NB4 (cell line): Measurements from ENCODE around the gene DLG2.

Experiments used
- DNase-seq: peaks from one replicate; pipeline ENCODE4 v3.0.0; 2010; ENCODE audit warnings: low read depth
- H3K4me3 ChIP-seq: one replicate; pipeline ENCODE4 v1.5.1; 2011; ENCODE audit warnings: mild to moderate bottlenecking, low read depth, low read length, moderate library complexity
- CTCF ChIP-seq: IDR thresholded peaks from one replicate; pipeline ENCODE4 v1.5.1; 2012; ENCODE audit warnings: low read depth, low read length
- MAX ChIP-seq: IDR thresholded peaks from 2 replicates; pipeline ENCODE4 v1.6.1; 2011; ENCODE audit warnings: low read depth, low read length
- MYC ChIP-seq: IDR thresholded peaks from 2 replicates; pipeline ENCODE4 v1.6.1; 2011; ENCODE audit warnings: low read depth, low read length
- POLR2A ChIP-seq: IDR thresholded peaks from 2 replicates; pipeline ENCODE4 v1.6.1; 2011; ENCODE audit warnings: mild to moderate bottlenecking; ENCODE audit not compliant: insufficient read length; ENCODE audit errors: extremely low read depth

DLG2 gene

GRCh38 chr11:85495918-85496317 is 131.2 kb downstream of the DLG2 start:
- DNase-seq: no peak
- no peak for TF ChIP-seq CTCF
- TF ChIP-seq POLR2A: no peak
- no peak for TF ChIP-seq MAX
- TF ChIP-seq MYC: no peak
- no peak overlapping the region for H3K4me3 ChIP-seq

GRCh38 chr11:85494396-85494795 is 132.7 kb downstream of the DLG2 start:
- no peak overlapping the region for H3K4me3 ChIP-seq
- DNase-seq: no peak
- no peak for TF ChIP-seq CTCF

- TF ChIP-seq CTCF (no peak), POLR2A (no peak), MAX (no peak), MYC (no peak)
- no peak overlapping the region for H3K4me3 ChIP-seq
Observed at GRCh38 chr11:85485902-85486301, 141.2 kb downstream of the DLG2 start.

GRCh38 chr11:85483861-85484260 is 143.3 kb downstream of the DLG2 start:
- no peak overlapping the region for H3K4me3 ChIP-seq
- DNase-seq: no peak
- TF ChIP-seq CTCF (no peak), MYC (no peak), MAX (no peak), POLR2A (no peak)

More at GRCh38 chr11:85485902-85486301, 141.2 kb downstream of the DLG2 start:
- DNase-seq: no peak

GRCh38 chr11:85481862-85482261 is 145.3 kb downstream of the DLG2 start:
- H3K4me3 ChIP-seq: no peak overlapping the region
- no peak for DNase-seq
- no peak for TF ChIP-seq MYC
- TF ChIP-seq POLR2A: no peak
- TF ChIP-seq CTCF: no peak
- TF ChIP-seq MAX: no peak

- H3K4me3 ChIP-seq: no peak overlapping the region
- no peak for DNase-seq
- no peak for TF ChIP-seq MYC
- TF ChIP-seq CTCF: no peak
- no peak for TF ChIP-seq POLR2A
- TF ChIP-seq MAX: no peak
Observed at GRCh38 chr11:85475660-85476517, 151.3 kb downstream of the DLG2 start.
